Measurements from ENCODE around the gene RNF151.
A peak's percentile ranks its signal among the peaks of the same experiment; 100 is the strongest.
"Not testable (repeated sequence)": the region's sequence is repeated elsewhere in the genome, so short reads cannot be mapped to it uniquely, and the experiment has no call there.

Gene RNF151

GRCh38 chr16:2009791-2010510 lies 43.3 kb downstream of the RNF151 start, which contains the start of gene ZNF598:
Gene ZNF598, minus strand, starts transcription at chr16:2009821.
- DNase-seq = peak; percentile 74

DNA sequence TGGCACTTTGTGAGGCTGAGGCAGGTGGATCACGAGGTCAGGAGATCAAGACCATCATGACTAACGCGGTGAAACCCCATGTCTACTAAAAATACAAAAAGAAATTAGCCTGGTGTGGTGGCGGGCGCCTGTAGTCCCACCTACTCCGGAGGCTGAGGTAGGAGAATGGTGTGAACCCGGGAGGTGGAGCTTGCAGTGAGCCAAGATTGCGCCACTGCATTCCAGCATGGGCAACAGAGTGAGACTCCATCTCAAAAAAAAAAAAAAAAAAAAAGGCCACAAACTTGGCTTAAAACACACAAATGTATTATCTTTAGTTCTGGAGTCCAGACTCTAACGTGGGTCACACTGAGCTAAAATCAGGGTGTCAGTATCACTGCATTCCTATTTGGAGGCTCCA lies 45.1 kb downstream of the RNF151 start:
- not testable (repeated sequence) for DNase-seq

DNA sequence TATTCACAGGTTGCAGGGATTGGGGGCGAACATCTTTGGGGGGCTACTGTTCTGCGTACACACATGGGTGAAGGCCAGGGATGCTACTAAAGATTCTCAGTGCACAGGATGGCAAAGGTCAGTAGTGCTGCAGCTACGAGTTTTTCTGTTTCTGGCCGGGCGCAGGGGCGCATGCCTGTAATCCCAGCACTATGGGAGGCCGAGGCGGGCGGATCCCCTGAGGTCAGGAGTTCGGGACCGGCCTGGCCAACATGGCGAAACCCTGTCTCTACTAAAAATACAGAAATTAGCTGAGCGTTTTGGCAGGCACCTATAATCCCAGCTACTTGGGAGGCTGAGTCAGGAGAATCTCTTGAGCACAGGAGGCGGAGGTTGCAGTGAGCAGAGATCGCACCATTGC lies 46.9 kb downstream of the RNF151 start:
- no peak for DNase-seq

DNA sequence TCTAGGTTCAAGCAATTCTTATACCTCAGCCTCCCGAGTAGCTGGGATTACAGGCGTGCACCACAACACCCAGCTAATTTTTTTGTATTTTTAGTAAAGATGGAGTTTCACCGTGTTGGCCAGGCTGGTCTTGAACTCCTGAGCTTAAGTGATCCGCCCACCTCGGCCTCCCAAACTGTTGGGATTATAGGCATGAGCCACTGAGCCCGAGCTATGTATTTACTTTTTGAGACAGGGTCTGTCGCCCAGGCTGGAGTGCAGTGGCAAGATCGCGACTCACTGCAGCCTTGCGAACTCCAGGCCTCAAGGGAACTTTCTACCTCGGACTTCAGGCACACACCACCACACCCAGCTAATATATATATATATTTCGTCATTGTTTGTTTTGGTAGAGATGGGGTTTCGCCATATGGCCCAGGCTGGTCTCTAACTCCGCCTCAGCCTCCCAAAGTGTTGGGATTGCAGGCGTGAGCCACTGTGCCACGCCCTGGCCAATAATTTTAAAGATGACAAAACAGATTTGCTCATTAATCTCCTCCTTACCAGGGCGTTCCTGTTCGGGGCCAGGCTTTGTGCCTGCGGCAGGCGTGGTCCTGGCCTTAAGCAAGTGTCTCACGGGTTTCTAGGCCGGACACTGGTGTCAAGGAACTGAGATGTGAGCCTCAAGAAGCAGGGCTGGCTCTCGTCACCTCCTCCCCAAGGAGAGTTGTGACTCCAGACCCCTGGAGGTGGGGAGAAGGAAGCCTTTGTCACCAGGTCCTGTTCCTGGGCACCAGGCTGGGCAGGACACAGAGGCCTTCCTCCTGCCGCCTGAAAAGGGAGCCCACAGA lies 48.7 kb downstream of the RNF151 start:
- DNase-seq = no peak

GRCh38 chr16:2015947-2016208 lies 49.2 kb downstream of the RNF151 start:
- no peak for DNase-seq

- DNase-seq = no peak
These were observed 49.8 kb downstream of the RNF151 start for GRCh38 chr16:2016407-2016922.

All from activated gamma-delta T cell treated with Interleukin-2 at 50 U/mL for 16 hours (primary cell).